Fibroblast of the conjunctiva (primary cell): ENCODE data around the gene AGAP1.

Experiments used
- DNase-seq: peaks from one replicate; pipeline ENCODE4 v3.0.0-alpha.2; 2010; ENCODE audit warnings: low read depth

AGAP1 gene

GRCh38 chr2:235569837-235570236 lies 76.0 kb downstream of the AGAP1 start:
- DNase-seq = no peak

GRCh38 chr2:235570256-235570655 lies 76.4 kb downstream of the AGAP1 start:
- no peak for DNase-seq

GRCh38 chr2:235570966-235571692 lies 77.3 kb downstream of the AGAP1 start:
- no peak for DNase-seq

GRCh38 chr2:235572592-235572991 lies 78.7 kb downstream of the AGAP1 start:
- no peak for DNase-seq

GRCh38 chr2:235573331-235574221 lies 79.7 kb downstream of the AGAP1 start:
- no peak for DNase-seq

- no peak for DNase-seq
These were observed 81.6 kb downstream of the AGAP1 start for GRCh38 chr2:235575431-235575830.

GRCh38 chr2:235575904-235576303 lies 82.1 kb downstream of the AGAP1 start:
- DNase-seq = no peak

- no peak for DNase-seq
These were observed 82.6 kb downstream of the AGAP1 start for GRCh38 chr2:235576337-235576910.

- DNase-seq = peak; percentile 29
These were observed 83.8 kb downstream of the AGAP1 start for GRCh38 chr2:235577404-235578330.

- DNase-seq = no peak
These were observed 85.3 kb downstream of the AGAP1 start for GRCh38 chr2:235579128-235579527.

- no peak for DNase-seq
These were observed 86.7 kb downstream of the AGAP1 start for GRCh38 chr2:235580426-235581157.

- no peak for DNase-seq
These were observed 88.3 kb downstream of the AGAP1 start for GRCh38 chr2:235582081-235582686.

- DNase-seq = no peak
These were observed 88.9 kb downstream of the AGAP1 start for GRCh38 chr2:235582729-235583128.

- DNase-seq = no peak
These were observed 89.3 kb downstream of the AGAP1 start for GRCh38 chr2:235583144-235583543.

- DNase-seq = no peak
These were observed 90.2 kb downstream of the AGAP1 start for GRCh38 chr2:235583925-235584637.

- no peak for DNase-seq
These were observed 90.8 kb downstream of the AGAP1 start for GRCh38 chr2:235584638-235585007.

- DNase-seq = no peak
These were observed 93.4 kb downstream of the AGAP1 start for GRCh38 chr2:235587202-235587601.

GRCh38 chr2:235588750-235589149 lies 94.9 kb downstream of the AGAP1 start:
- DNase-seq = no peak

- DNase-seq = no peak
These were observed 97.4 kb downstream of the AGAP1 start for GRCh38 chr2:235591231-235591730.

GRCh38 chr2:235591921-235592320 lies 98.1 kb downstream of the AGAP1 start:
- no peak for DNase-seq
